ENCODE data around the gene C1orf56.

DNA sequence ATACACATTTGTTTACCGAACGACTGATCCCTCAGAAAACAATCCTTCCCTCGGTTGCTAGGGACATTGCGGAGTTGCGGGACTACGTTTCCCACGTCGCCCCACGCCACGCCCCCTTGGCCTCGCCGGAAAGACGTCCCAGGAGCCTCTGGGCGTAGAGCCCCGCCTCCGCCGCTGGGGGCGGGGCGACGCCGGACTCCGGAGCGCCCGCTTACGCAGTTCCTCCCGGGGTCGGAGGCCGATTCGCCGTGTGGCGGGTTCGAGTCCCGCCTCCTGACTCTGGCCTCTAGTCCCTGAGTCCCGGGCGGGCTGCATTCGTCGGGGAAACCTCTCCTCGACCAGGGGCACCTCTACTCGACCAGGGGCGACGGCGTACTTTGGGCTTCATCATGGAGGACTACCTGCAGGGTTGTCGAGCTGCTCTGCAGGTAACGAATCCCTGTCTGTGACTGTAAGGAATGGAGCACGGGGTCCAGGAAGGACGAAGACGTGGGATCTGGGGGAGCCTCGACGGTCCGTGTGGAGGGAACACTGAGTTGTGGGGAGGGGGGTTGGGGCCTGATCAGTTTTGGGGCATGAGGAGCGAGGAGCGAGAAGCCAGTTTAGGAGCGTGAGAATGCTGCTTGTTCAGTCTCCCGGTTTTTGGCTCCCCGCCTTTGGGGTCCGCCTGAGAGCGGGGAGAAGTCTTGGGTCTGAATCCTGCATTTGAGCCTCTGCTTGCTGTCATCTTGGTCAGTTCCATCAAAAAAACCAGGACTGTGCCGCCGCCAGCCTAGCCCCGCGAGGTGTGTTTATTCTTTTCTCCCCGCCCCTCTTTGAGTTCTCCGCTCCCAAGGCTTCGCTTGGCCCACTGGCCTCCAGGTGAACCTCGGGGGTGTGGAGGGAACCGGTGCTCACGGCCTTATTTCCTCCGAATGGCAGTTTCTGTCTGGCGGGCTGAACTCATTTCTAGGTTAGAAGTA lies 39.0 kb upstream of the C1orf56 start, which contains the start of gene PRUNE1:
- TF ChIP-seq, protein P1, sequence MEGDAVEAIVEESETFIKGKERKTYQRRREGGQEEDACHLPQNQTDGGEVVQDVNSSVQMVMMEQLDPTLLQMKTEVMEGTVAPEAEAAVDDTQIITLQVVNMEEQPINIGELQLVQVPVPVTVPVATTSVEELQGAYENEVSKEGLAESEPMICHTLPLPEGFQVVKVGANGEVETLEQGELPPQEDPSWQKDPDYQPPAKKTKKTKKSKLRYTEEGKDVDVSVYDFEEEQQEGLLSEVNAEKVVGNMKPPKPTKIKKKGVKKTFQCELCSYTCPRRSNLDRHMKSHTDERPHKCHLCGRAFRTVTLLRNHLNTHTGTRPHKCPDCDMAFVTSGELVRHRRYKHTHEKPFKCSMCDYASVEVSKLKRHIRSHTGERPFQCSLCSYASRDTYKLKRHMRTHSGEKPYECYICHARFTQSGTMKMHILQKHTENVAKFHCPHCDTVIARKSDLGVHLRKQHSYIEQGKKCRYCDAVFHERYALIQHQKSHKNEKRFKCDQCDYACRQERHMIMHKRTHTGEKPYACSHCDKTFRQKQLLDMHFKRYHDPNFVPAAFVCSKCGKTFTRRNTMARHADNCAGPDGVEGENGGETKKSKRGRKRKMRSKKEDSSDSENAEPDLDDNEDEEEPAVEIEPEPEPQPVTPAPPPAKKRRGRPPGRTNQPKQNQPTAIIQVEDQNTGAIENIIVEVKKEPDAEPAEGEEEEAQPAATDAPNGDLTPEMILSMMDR (conservative IDR thresholded peaks at IDR 0.05 in 1 of 2, IDR thresholded peaks at IDR 0.05 in 1 of 2; ENCODE audit: low read depth in 1 of 2, low read length in 2 of 2) = no peak
- TF ChIP-seq EZH2 (IDR thresholded peaks at IDR 0.05; ENCODE audit: low read length, missing control alignments) = no peak

Measured in fibroblast of lung (primary cell).